Liver (tissue), 9 donors: ENCODE measurements around the gene BCL2. TPM values are rescaled to one million over a fixed set of nuclear protein-coding genes. Genes with fewer than 3 reads are reported as not detected.

Experiments used
- DNase-seq: peaks from one replicate; pipeline ENCODE4 v3.0.0-alpha.2; 2017; ENCODE audit warnings: low spot score
- H3K27ac ChIP-seq, 2 donors: one replicate each; pipeline ENCODE4 v1.7.0; 2013; ENCODE audit warnings: inconsistent platforms in 2 of 2, low read length in 2 of 2, control low read depth in 1 of 2, low read depth in 1 of 2, mild to moderate bottlenecking in 1 of 2
- H3K27me3 ChIP-seq, 4 donors: one replicate each; pipeline versions ENCODE4 v1.6.1 to v1.7.0; 2013; ENCODE audit warnings: low read length in 3 of 4, inconsistent platforms in 1 of 4, mild to moderate bottlenecking in 1 of 4, moderate library complexity in 1 of 4; ENCODE audit not compliant: control insufficient read depth in 4 of 4, insufficient read depth in 4 of 4
- H3K36me3 ChIP-seq, 4 donors: one replicate each; pipeline versions ENCODE4 v1.6.1 to v1.7.0; 2013; ENCODE audit warnings: low read length in 3 of 4, mild to moderate bottlenecking in 3 of 4, low read depth in 1 of 4, moderate library complexity in 1 of 4; ENCODE audit not compliant: control insufficient read depth in 4 of 4, insufficient read depth in 3 of 4
- H3K4me1 ChIP-seq, 4 donors: one replicate each; pipeline versions ENCODE4 v1.6.1 to v1.7.0; 2013; ENCODE audit warnings: low read length in 3 of 4, mild to moderate bottlenecking in 3 of 4, moderate library complexity in 1 of 4; ENCODE audit not compliant: control insufficient read depth in 4 of 4, insufficient read depth in 4 of 4
- H3K4me3 ChIP-seq, 3 donors: one replicate each; pipeline versions ENCODE4 v1.6.1 to v1.7.0; 2013; ENCODE audit warnings: low read length in 3 of 3, control low read depth in 1 of 3, low read depth in 1 of 3, mild to moderate bottlenecking in 1 of 3
- H3K9ac ChIP-seq, 2 donors: one replicate each; pipeline ENCODE4 v1.7.0; 2013; ENCODE audit warnings: low read length in 2 of 2, mild to moderate bottlenecking in 2 of 2, moderate library complexity in 2 of 2, control low read depth in 1 of 2, low read depth in 1 of 2
- H3K9me3 ChIP-seq, 4 donors: one replicate each; pipeline versions ENCODE4 v1.6.1 to v1.7.0; 2013; ENCODE audit warnings: low read length in 3 of 4; ENCODE audit not compliant: control insufficient read depth in 4 of 4
- FOXA1 ChIP-seq: IDR thresholded peaks from 2 replicates; pipeline ENCODE4 v1.6.1; 2016; ENCODE audit warnings: antibody characterized with exemption
- FOXA2 ChIP-seq: IDR thresholded peaks from 2 replicates; pipeline ENCODE4 v1.6.1; 2016; ENCODE audit warnings: antibody characterized with exemption
- HNF4A ChIP-seq, 2 donors: conservative IDR thresholded peaks; 2 replicates each; pipeline ENCODE4 v1.6.1; 2016; ENCODE audit warnings: antibody characterized with exemption in 2 of 2, mild to moderate bottlenecking in 2 of 2
- HNF4G ChIP-seq: IDR thresholded peaks from 2 replicates; pipeline ENCODE4 v1.6.1; 2016; ENCODE audit warnings: antibody characterized with exemption
- JUND ChIP-seq, 2 donors: IDR thresholded peaks; 2 replicates each; pipeline ENCODE4 v1.6.1; 2016; ENCODE audit warnings: antibody characterized with exemption in 2 of 2
- NR2F2 ChIP-seq: IDR thresholded peaks from 2 replicates; pipeline ENCODE4 v1.6.1; 2016; ENCODE audit warnings: antibody characterized with exemption
- RAD21 ChIP-seq, 2 donors: IDR thresholded peaks; 2 replicates each; pipeline ENCODE4 v1.6.1; 2016; ENCODE audit warnings: antibody characterized with exemption in 2 of 2, mild to moderate bottlenecking in 2 of 2
- RXRA ChIP-seq, 2 donors: IDR thresholded peaks; 2 replicates each; pipeline ENCODE4 v1.6.1; 2017 to 2018; ENCODE audit warnings: antibody characterized with exemption in 2 of 2, mild to moderate bottlenecking in 1 of 2
- TAF1 ChIP-seq: conservative IDR thresholded peaks from 2 replicates; pipeline ENCODE4 v1.6.1; 2016; ENCODE audit warnings: antibody characterized with exemption, mild to moderate bottlenecking
- YY1 ChIP-seq: IDR thresholded peaks from 2 replicates; pipeline ENCODE4 v1.6.1; 2016; ENCODE audit warnings: antibody characterized with exemption, mild to moderate bottlenecking
- WGBS: extraction: QIAGEN DNeasy Blood & Tissue Kit; methylation state at CpG from one replicate; pipeline ENCODE4 v1.1.7; 2013; 5-methylcytosine and 5-hydroxymethylcytosine counted together
- polyA plus RNA-seq, 2 donors: library from polyadenylated mRNA; stranded (reverse) in 1 of 2; unstranded in 1 of 2; fragments of 200-250 nt in 1 of 2; fragments of >200 nt in 1 of 2; fragmentation: Nextera tagmentation in 1 of 2; extraction: Ambion mirVana in 1 of 2; gene quantifications; one replicate each; pipeline versions ENCODE4 v1.2.1 to v1.2.3, GENCODE V29; 2013 to 2015
- total RNA-seq, 2 donors: library from RNA; depleted of rRNA; stranded (reverse); fragments of >200 nt; gene quantifications; one replicate each; pipeline ENCODE4 v1.2.3, GENCODE V29; 2014
- TF ChIP-seq, protein P1 (sequence below): IDR thresholded peaks from 2 replicates; pipeline ENCODE4 v1.6.1; 2016; ENCODE audit warnings: antibody characterized with exemption, mild to moderate bottlenecking
- TF ChIP-seq, protein P2 (sequence below): IDR thresholded peaks from 2 replicates; pipeline ENCODE4 v1.6.1; 2016; ENCODE audit warnings: antibody characterized with exemption
- TF ChIP-seq, protein P3 (sequence below): fragments of 150-350 bp; IDR thresholded peaks from 2 replicates; pipeline ENCODE4 v1.5.1; 2017; ENCODE audit warnings: improper control_type of control experiment, low read depth, low read length; ENCODE audit not compliant: missing input control
- TF ChIP-seq, protein P4 (sequence below): IDR thresholded peaks from 2 replicates; pipeline ENCODE4 v1.6.1; 2016; ENCODE audit warnings: antibody characterized with exemption
- TF ChIP-seq, protein P5 (sequence below): IDR thresholded peaks from 2 replicates; pipeline ENCODE4 v1.6.1; 2016; ENCODE audit warnings: antibody characterized with exemption
- donor health status: healthy.
- donor health status: healthy.
- donor health status: healthy.
- donor health status: healthy.
- donor health status: healthy.

BCL2 gene
- total and polyA plus RNA-seq, 4 donors, result 0.40 to 3.9 (median 1.4) TPM

DNA sequence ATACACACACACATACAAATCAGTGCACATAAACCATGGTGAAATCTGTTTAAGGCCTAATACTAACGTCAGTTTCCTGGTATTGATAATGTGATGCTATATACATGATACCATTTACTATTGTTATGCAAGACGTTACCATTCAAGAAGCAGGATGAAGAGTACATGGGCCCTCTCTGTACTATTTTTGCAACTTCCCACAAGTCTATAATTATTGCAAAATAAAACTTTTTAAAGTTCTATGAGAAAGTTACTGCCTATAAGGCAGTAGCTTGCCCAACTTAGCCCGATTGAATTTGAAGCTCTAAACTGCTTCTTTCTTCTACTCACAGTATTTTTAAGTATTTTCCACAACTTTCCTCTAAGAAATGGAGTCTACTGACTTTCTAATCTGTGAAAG lies 74.0 kb downstream of the BCL2 start (continued):
- TF ChIP-seq, protein P1, sequence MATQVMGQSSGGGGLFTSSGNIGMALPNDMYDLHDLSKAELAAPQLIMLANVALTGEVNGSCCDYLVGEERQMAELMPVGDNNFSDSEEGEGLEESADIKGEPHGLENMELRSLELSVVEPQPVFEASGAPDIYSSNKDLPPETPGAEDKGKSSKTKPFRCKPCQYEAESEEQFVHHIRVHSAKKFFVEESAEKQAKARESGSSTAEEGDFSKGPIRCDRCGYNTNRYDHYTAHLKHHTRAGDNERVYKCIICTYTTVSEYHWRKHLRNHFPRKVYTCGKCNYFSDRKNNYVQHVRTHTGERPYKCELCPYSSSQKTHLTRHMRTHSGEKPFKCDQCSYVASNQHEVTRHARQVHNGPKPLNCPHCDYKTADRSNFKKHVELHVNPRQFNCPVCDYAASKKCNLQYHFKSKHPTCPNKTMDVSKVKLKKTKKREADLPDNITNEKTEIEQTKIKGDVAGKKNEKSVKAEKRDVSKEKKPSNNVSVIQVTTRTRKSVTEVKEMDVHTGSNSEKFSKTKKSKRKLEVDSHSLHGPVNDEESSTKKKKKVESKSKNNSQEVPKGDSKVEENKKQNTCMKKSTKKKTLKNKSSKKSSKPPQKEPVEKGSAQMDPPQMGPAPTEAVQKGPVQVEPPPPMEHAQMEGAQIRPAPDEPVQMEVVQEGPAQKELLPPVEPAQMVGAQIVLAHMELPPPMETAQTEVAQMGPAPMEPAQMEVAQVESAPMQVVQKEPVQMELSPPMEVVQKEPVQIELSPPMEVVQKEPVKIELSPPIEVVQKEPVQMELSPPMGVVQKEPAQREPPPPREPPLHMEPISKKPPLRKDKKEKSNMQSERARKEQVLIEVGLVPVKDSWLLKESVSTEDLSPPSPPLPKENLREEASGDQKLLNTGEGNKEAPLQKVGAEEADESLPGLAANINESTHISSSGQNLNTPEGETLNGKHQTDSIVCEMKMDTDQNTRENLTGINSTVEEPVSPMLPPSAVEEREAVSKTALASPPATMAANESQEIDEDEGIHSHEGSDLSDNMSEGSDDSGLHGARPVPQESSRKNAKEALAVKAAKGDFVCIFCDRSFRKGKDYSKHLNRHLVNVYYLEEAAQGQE, result no peak
- TF ChIP-seq JUND (IDR thresholded peaks at IDR 0.05), result no peak
- TF ChIP-seq, protein P2, sequence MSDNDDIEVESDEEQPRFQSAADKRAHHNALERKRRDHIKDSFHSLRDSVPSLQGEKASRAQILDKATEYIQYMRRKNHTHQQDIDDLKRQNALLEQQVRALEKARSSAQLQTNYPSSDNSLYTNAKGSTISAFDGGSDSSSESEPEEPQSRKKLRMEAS, result no peak
- no peak for TF ChIP-seq FOXA1
- no peak for TF ChIP-seq FOXA2
- TF ChIP-seq HNF4G, result no peak
- TF ChIP-seq TAF1, result no peak

DNA sequence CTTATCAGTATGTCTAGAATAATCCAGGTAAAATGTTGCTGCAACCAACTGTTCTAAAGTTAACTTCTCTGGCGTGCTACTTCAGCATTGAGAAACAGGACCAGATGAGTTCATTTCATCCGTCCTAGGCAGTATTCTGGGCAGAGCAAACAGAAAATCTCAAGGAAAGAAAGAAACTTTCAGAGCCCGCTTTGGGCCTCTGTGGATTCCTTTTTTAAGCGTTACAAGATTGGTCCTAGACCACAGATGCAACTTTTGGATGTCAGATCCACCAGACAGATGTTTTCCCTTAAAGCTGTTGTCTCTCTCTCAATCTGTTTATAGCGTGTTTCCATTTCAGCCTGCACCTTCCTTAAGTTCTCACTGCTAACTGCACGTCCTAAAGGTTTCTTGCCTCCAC lies 75.0 kb downstream of the BCL2 start:
- H3K36me3 ChIP-seq, result no peaks in the 10 kb centered on the region
- H3K27me3 ChIP-seq, result no peaks in the 10 kb centered on the region
- no peak overlapping the region for H3K4me3 ChIP-seq
- DNase-seq, result no peak
- WGBS, result 78% methylated on average over 6 of the region's 6 CpGs
- peaks cover 0 to 10% (median 4%) of the 10 kb centered on the region in 4 donors for H3K4me1 ChIP-seq
- H3K9ac ChIP-seq, result no peak overlapping the region
- H3K9me3 ChIP-seq, result no peaks in the 10 kb centered on the region
- no peak overlapping the region for H3K27ac ChIP-seq
- no peak for TF ChIP-seq NR2F2
- no peak for TF ChIP-seq RAD21 (IDR thresholded peaks at IDR 0.05)
- TF ChIP-seq, protein P3, sequence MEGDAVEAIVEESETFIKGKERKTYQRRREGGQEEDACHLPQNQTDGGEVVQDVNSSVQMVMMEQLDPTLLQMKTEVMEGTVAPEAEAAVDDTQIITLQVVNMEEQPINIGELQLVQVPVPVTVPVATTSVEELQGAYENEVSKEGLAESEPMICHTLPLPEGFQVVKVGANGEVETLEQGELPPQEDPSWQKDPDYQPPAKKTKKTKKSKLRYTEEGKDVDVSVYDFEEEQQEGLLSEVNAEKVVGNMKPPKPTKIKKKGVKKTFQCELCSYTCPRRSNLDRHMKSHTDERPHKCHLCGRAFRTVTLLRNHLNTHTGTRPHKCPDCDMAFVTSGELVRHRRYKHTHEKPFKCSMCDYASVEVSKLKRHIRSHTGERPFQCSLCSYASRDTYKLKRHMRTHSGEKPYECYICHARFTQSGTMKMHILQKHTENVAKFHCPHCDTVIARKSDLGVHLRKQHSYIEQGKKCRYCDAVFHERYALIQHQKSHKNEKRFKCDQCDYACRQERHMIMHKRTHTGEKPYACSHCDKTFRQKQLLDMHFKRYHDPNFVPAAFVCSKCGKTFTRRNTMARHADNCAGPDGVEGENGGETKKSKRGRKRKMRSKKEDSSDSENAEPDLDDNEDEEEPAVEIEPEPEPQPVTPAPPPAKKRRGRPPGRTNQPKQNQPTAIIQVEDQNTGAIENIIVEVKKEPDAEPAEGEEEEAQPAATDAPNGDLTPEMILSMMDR, result no peak
- no peak for TF ChIP-seq FOXA1
- TF ChIP-seq HNF4G, result no peak
- TF ChIP-seq, protein P1, result no peak
- TF ChIP-seq JUND (IDR thresholded peaks at IDR 0.05), result no peak
- no peak for TF ChIP-seq YY1
- TF ChIP-seq, protein P4, sequence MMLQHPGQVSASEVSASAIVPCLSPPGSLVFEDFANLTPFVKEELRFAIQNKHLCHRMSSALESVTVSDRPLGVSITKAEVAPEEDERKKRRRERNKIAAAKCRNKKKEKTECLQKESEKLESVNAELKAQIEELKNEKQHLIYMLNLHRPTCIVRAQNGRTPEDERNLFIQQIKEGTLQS, result no peak
- no peak for TF ChIP-seq RXRA (IDR thresholded peaks at IDR 0.05)
- TF ChIP-seq, protein P5, sequence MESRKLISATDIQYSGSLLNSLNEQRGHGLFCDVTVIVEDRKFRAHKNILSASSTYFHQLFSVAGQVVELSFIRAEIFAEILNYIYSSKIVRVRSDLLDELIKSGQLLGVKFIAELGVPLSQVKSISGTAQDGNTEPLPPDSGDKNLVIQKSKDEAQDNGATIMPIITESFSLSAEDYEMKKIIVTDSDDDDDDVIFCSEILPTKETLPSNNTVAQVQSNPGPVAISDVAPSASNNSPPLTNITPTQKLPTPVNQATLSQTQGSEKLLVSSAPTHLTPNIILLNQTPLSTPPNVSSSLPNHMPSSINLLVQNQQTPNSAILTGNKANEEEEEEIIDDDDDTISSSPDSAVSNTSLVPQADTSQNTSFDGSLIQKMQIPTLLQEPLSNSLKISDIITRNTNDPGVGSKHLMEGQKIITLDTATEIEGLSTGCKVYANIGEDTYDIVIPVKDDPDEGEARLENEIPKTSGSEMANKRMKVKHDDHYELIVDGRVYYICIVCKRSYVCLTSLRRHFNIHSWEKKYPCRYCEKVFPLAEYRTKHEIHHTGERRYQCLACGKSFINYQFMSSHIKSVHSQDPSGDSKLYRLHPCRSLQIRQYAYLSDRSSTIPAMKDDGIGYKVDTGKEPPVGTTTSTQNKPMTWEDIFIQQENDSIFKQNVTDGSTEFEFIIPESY, result no peak
- TF ChIP-seq HNF4A (conservative IDR thresholded peaks at IDR 0.05), result no peak
- TF ChIP-seq TAF1, result no peak
